CD14-positive monocyte (primary cell): ENCODE results near the gene CFAP410. TPM values are rescaled to one million over a fixed set of nuclear protein-coding genes. Genes with fewer than 3 reads are reported as not detected.

ENCODE experiments used
- DNase-seq, 3 donors: peaks; one replicate each; pipeline ENCODE4 v3.0.0-alpha.2; 2011 to 2022
- H2AFZ ChIP-seq: 2 replicates; pipeline ENCODE4 v1.6.0; 2012; ENCODE audit warnings: mild to moderate bottlenecking, low read depth, low read length, inconsistent platforms; ENCODE audit not compliant: insufficient read depth, poor library complexity, severe bottlenecking
- H3K27ac ChIP-seq, 2 donors: 1 replicate in 1 of 2; 2 replicates in 1 of 2; pipeline ENCODE4 v1.5.1; 2012 to 2013; ENCODE audit warnings: low read length in 2 of 2, control low read depth in 1 of 2, inconsistent platforms in 1 of 2, low read depth in 1 of 2, mild to moderate bottlenecking in 1 of 2
- H3K27me3 ChIP-seq, 2 donors: one replicate each; pipeline versions ENCODE4 v1.6.0 to v1.6.1; 2011 to 2013; ENCODE audit warnings: low read length in 2 of 2; ENCODE audit not compliant: control insufficient read depth in 2 of 2, insufficient read depth in 2 of 2
- H3K36me3 ChIP-seq, 2 donors: replicated peaks in 1 of 2; 1 replicate in 1 of 2; 2 replicates in 1 of 2; pipeline versions ENCODE4 v1.5.1 to v1.6.1; 2012 to 2013; ENCODE audit warnings: low read length in 2 of 2, control low read depth in 1 of 2, inconsistent platforms in 1 of 2, mild to moderate bottlenecking in 1 of 2; ENCODE audit not compliant: insufficient read depth in 2 of 2, control insufficient read depth in 1 of 2
- H3K4me1 ChIP-seq, 2 donors: 1 replicate in 1 of 2; 2 replicates in 1 of 2; pipeline versions ENCODE4 v1.5.1 to v1.6.1; 2012 to 2013; ENCODE audit warnings: low read length in 2 of 2, control low read depth in 1 of 2, inconsistent platforms in 1 of 2, mild to moderate bottlenecking in 1 of 2, moderate library complexity in 1 of 2; ENCODE audit not compliant: insufficient read depth in 2 of 2, control insufficient read depth in 1 of 2
- H3K4me2 ChIP-seq: replicated peaks from 2 replicates; pipeline ENCODE3; 2012; ENCODE audit warnings: low read length, moderate library complexity, mild to moderate bottlenecking; ENCODE audit not compliant: poor library complexity, severe bottlenecking; ENCODE audit errors: extremely low read depth
- H3K4me3 ChIP-seq, 3 experiments: fragments of 200-600 bp in 1 of 3; sonication (generic) in 1 of 3; replicated peaks in 1 of 3; 1 replicate in 2 of 3; 2 replicates in 1 of 3; pipeline ENCODE4 v1.5.1; 2011 to 2013; ENCODE audit warnings: low read length in 3 of 3, mild to moderate bottlenecking in 3 of 3, control low read depth in 2 of 3, low read depth in 2 of 3, inconsistent platforms in 1 of 3, moderate library complexity in 1 of 3
- H3K79me2 ChIP-seq: 2 replicates; pipeline ENCODE4 v1.6.0; 2012; ENCODE audit warnings: mild to moderate bottlenecking, control low read depth, inconsistent platforms, low read length, moderate library complexity; ENCODE audit not compliant: insufficient read depth
- H3K9ac ChIP-seq: 2 replicates; pipeline ENCODE4 v1.6.0; 2017; ENCODE audit warnings: low read length, mild to moderate bottlenecking; ENCODE audit not compliant: insufficient read depth, poor library complexity, severe bottlenecking
- H3K9me3 ChIP-seq, 2 donors: replicated peaks in 1 of 2; 1 replicate in 1 of 2; 2 replicates in 1 of 2; pipeline versions ENCODE4 v1.5.1 to v1.6.1; 2012 to 2013; ENCODE audit warnings: low read length in 2 of 2, control low read depth in 1 of 2; ENCODE audit not compliant: control insufficient read depth in 1 of 2, insufficient read depth in 1 of 2
- H4K20me1 ChIP-seq: 2 replicates; pipeline ENCODE4 v1.6.0; 2012; ENCODE audit warnings: mild to moderate bottlenecking, low read length, control low read depth, moderate library complexity; ENCODE audit not compliant: insufficient read depth
- H3K27ac Mint-ChIP-seq, 7 donors: one replicate each; pipeline ENCODE4 v1.8.0; 2020; ENCODE audit warnings: mild to moderate bottlenecking in 7 of 7, mixed read lengths in 7 of 7, moderate library complexity in 6 of 7, inconsistent platforms in 2 of 7
- H3K27me3 Mint-ChIP-seq, 3 donors: one replicate each; pipeline ENCODE4 v1.8.0; 2021 to 2022; ENCODE audit warnings: low read depth in 3 of 3, mild to moderate bottlenecking in 3 of 3, mixed read lengths in 3 of 3, moderate library complexity in 3 of 3, inconsistent platforms in 1 of 3
- H3K36me3 Mint-ChIP-seq, 2 donors: one replicate each; pipeline ENCODE4 v1.8.0; 2020; ENCODE audit warnings: mixed read lengths in 2 of 2, inconsistent platforms in 1 of 2, mild to moderate bottlenecking in 1 of 2
- H3K4me1 Mint-ChIP-seq: one replicate; pipeline ENCODE4 v1.8.0; 2020; ENCODE audit warnings: mild to moderate bottlenecking, mixed read lengths
- H3K4me3 Mint-ChIP-seq, 2 donors: one replicate each; pipeline ENCODE4 v1.8.0; 2020; ENCODE audit warnings: mild to moderate bottlenecking in 2 of 2, mixed read lengths in 2 of 2, moderate library complexity in 1 of 2
- H3K9me3 Mint-ChIP-seq, 7 donors: one replicate each; pipeline ENCODE4 v1.8.0; 2020 to 2022; ENCODE audit warnings: mixed read lengths in 7 of 7, mild to moderate bottlenecking in 6 of 7, moderate library complexity in 6 of 7, inconsistent platforms in 2 of 7
- WGBS: methylation state at CpG from one replicate; pipeline ENCODE4 v1.1.5; 2013; ENCODE audit warnings: missing lambda C conversion rate; ENCODE audit not compliant: insufficient coverage; 5-methylcytosine and 5-hydroxymethylcytosine counted together
- intact Hi-C, 2 donors: fragments of 100-400 bp; cut with micrococcal nuclease; formaldehyde crosslinking; loops; one replicate each; pipeline versions ENCODE4 v1.15.0 to v1.15.1; 2023
- polyA plus RNA-seq, 3 donors: library from polyadenylated mRNA; depleted of rRNA in 1 of 3; unstranded in 2 of 3; stranded (reverse) in 1 of 3; fragments of 300-500 nt in 2 of 3; fragments of >200 nt in 1 of 3; fragmentation: Illumina TruSeq in 2 of 3; gene quantifications; 1 replicate in 2 of 3; 2 replicates in 1 of 3; pipeline ENCODE4 v1.2.3, GENCODE V29; 2012 to 2021
- TF ChIP-seq, protein P1 (sequence below): fragments of 200-600 bp; IDR thresholded peaks from one replicate; pipeline ENCODE4 v1.8.0; 2022; ENCODE audit warnings: antibody characterized with exemption, mild to moderate bottlenecking

Gene CFAP410
- polyA plus RNA-seq, 3 donors: 14.8 to 23.5 (median 17.3) TPM

GRCh38 chr21:44360159-44360558 is 21.0 kb upstream of the CFAP410 start:
- Histone ChIP-seq H3K36me3 (peaks cover 37 to 49% of the 10 kb centered on the region in 2 donors), H3K79me2 (peaks cover 64% of the 10 kb centered on the region), H3K4me2 (peak overlapping the region; percentile 78), H3K9ac (no peak overlapping the region), H4K20me1 (peaks cover 10% of the 10 kb centered on the region), H3K4me3 (peak overlapping the region in 1 of 3 experiments; percentile 67), H3K9me3 (no peaks in the 10 kb centered on the region), H3K27me3 (no peaks in the 10 kb centered on the region), H2AFZ (no peak overlapping the region), H3K4me1 (peaks cover 59 to 62% of the 10 kb centered on the region in 2 donors), H3K27ac (peak overlapping the region; percentile 7 to 30)
- Mint-ChIP-seq H3K9me3 (peaks cover 0 to 11% (median 2%) of the 10 kb centered on the region in 7 donors), H3K4me1 (peaks cover 69% of the 10 kb centered on the region), H3K27me3 (peaks cover 0 to 6% (median 3%) of the 10 kb centered on the region in 3 donors), H3K36me3 (peaks cover 51 to 65% of the 10 kb centered on the region in 2 donors), H3K4me3 (peak overlapping the region; percentile 59 to 64), H3K27ac (peak overlapping the region; percentile 73 to 89 (median 80))
- TF ChIP-seq, protein P1, sequence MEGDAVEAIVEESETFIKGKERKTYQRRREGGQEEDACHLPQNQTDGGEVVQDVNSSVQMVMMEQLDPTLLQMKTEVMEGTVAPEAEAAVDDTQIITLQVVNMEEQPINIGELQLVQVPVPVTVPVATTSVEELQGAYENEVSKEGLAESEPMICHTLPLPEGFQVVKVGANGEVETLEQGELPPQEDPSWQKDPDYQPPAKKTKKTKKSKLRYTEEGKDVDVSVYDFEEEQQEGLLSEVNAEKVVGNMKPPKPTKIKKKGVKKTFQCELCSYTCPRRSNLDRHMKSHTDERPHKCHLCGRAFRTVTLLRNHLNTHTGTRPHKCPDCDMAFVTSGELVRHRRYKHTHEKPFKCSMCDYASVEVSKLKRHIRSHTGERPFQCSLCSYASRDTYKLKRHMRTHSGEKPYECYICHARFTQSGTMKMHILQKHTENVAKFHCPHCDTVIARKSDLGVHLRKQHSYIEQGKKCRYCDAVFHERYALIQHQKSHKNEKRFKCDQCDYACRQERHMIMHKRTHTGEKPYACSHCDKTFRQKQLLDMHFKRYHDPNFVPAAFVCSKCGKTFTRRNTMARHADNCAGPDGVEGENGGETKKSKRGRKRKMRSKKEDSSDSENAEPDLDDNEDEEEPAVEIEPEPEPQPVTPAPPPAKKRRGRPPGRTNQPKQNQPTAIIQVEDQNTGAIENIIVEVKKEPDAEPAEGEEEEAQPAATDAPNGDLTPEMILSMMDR: peak; percentile 65
- DNase-seq: peak; percentile 55 to 63 (median 60)
- intact Hi-C loops: loop anchor here in 1 of 2 donors (2.0 kb wide), 1 partner anchor 17 kb away; no protein-coding TSS in a partner anchor
- WGBS: 0% methylated on average over 6 of the region's 8 CpGs

DNA sequence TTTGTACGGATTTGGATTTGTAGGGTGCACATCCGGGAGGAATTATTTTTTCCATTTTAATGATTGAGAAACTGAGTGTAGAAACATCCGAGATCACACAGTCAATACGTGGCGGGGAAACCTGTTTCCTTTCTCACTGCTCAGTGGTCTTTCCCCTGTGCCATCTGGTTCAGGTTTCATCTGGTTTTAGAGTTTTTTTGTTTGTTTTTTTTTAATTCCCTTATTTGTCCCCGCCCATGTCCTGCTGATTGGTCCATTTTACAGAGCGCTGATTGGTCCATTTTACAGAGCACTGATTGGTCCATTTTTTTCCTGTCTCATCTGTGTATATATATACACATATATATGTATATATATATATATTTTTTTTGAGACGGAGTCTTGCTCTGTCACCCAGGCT is 20.2 kb upstream of the CFAP410 start:
- no peak overlapping the region for H3K9ac ChIP-seq
- DNase-seq: no peak
- H3K4me2 ChIP-seq: no peak overlapping the region
- TF ChIP-seq, protein P1: no peak
- intact Hi-C loops: no loop called here
- Mint-ChIP-seq H3K4me3 (no peak overlapping the region), H3K27ac (peak overlapping the region; percentile 60 to 84 (median 78)), H3K36me3 (peaks cover 49 to 64% of the 10 kb centered on the region in 2 donors), H3K27me3 (peaks cover 0 to 6% (median 3%) of the 10 kb centered on the region in 3 donors), H3K4me1 (peaks cover 77% of the 10 kb centered on the region), H3K9me3 (peaks cover 0 to 14% (median 2%) of the 10 kb centered on the region in 7 donors)
- H3K36me3 ChIP-seq: peaks cover 32 to 42% of the 10 kb centered on the region in 2 donors
- no peak overlapping the region for H3K4me3 ChIP-seq
- peaks cover 69% of the 10 kb centered on the region for H3K79me2 ChIP-seq
- peaks cover 3% of the 10 kb centered on the region for H4K20me1 ChIP-seq
- peak overlapping the region in 1 of 2 donors; percentile 20 for H3K27ac ChIP-seq
- H3K4me1 ChIP-seq: peaks cover 66 to 70% of the 10 kb centered on the region in 2 donors
- H3K27me3 ChIP-seq: no peaks in the 10 kb centered on the region
- no peak overlapping the region for H2AFZ ChIP-seq
- no peaks in the 10 kb centered on the region for H3K9me3 ChIP-seq
- WGBS: no CpG with 5 or more reads among the region's 8 CpGs
